Measurements from ENCODE around the gene KIF21A.

KIF21A gene

DNA sequence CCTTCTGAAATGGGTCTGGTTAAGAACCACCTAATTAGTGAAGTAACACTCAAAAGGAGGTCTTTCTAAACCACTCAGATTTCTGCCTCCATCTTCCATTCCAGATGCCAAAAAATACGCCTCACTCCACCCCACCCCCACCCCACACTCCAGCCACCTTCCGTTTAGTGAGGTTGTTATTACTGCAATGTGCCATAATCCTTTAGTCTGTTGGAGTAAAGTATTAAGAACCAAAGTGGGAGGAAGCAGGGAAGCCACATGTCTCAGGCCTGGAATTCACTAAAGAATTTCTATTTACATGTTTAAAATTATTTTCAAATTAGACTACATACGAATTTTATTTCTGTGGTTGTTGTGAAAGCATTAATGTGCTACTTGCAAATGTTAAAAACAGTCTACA is 7.4 kb downstream of the KIF21A start:
- H3K27ac ChIP-seq, result no peak overlapping the region
- no peak for DNase-seq (ENCODE audit: low read depth, low spot score)

DNA sequence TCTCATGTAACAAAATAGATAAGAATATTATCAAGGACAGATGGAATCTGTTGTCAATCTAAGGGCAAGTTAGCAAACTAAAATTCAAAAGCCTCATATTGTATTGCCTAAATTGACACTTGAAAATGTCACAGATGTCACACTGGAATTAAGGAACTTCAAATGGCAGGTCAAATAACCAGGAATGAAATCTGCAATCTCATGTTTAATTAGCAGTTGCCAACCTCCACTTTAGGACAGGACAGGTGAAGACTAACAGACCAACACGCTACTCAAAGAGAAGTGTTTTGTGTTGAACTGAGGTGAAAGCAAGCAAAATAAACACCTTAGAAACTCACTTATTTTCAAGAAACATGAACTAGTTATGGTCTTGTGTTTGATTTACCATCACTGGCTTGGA is 11.1 kb downstream of the KIF21A start:
- H3K27ac ChIP-seq, result no peak overlapping the region
- no peak for DNase-seq (ENCODE audit: low read depth, low spot score)

DNA sequence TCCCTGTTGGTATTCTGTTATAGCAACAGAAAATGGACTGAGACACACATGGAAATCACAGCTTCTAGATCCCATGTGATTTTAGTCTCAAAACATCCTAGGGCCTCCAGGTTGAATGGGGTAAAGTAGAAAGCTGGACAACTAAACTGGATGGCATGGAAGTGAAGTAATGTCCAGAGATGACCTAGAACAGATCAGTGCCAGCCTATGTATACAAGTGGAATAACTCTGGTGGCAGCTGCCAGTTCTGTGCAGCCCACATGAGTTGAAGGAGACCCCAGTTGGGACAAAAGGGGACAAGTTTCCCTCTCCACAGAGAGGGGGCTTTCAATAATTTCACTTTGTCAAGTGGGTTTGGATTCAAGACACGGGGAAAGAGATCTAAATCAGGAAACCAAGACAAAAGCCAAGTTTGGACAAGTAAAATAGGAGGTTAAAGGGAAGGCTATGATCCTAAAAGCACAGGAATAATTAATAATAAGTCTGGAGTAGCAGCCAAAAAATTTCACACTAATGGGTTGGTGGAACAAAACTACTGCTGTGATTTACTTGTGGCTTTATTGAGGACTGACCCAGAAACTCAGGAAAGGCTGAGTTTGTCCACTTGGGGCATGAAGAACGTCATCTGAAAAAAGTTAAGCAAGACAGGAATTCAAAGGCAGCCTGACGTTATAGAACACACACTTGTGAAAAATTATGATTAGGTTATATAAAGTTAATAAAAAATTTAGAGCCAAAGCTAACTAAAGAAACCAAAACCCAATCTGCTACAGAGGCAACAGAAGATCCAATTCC is 11.7 kb downstream of the KIF21A start:
- H3K27ac ChIP-seq, result no peak overlapping the region
- no peak for DNase-seq (ENCODE audit: low read depth, low spot score)

DNA sequence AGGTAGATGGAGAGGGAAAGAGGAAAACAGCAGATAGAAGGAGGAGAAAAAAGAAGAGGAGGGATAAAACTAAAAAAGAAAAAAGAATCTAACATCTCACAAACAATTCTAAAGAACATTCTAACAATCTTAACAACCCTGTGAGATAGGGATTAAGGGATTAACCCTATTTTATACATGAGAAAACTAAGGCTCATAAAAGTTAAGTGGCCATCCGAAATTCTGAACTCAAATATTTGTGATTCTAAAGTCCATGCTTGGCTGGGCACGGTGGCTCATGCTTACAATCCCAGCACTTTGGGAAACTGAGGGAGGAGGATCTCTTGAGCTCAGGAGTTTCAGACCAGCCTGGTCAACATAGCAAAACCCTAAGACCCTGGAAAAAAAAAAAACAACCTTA is 13.1 kb downstream of the KIF21A start:
- no peak for DNase-seq (ENCODE audit: low read depth, low spot score)

DNA sequence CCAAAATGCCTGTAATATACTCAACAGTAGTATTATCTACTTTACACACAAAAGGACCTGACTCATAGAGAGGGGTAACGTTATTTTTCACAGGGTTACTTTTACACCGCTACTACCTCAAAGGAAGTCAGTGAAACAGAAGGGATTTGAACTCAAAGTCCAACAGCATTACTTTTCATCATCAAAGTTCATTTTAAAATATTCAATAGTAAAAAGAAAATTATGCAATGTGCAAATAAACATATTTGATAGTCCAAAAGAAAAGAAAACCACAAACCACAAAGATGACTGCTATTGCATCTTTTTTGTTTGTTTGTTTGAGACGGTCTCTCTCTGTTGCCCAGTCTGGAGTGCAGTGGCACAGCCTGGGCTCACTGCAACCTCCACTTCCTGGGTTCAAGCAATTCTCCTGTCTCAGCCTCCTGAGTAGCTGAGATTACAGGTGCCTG is 15.5 kb downstream of the KIF21A start:
- H3K27ac ChIP-seq, result peak overlapping the region; percentile 81
- no peak for DNase-seq (ENCODE audit: low read depth, low spot score)

More for the DNA sequence above, 13.1 kb downstream of the KIF21A start:
- H3K27ac ChIP-seq, result no peak overlapping the region

DNA sequence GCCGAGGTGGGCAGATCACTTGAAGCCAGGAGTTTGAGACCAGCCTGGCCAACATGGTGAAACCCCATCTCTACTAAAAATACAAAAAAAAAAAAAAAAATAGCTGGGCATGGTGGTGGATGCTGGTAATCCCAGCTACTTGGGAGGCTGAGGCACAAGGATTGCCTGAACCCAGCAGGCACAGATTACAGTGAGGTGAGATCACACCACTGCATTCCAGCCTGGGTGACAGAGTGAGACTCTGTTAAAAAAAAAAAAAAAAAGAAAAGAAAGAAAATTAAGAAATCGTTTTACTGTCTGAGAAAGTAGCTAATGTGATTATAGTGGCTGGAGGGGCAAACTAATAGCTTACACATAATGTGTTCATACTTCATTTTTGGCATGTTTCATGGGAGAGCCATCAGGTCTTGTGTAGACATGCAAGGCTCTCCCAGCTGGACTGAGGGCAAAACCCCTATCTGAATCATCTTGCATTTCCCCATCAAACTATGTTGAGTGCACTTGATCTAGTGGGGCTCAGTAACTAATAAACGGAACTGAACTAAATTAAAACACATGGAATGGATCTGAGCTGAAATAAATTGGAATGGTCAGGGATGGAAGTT is 16.2 kb downstream of the KIF21A start:
- peak; percentile 96 for DNase-seq (ENCODE audit: low read depth, low spot score)
- peak overlapping the region; percentile 81 for H3K27ac ChIP-seq

DNA sequence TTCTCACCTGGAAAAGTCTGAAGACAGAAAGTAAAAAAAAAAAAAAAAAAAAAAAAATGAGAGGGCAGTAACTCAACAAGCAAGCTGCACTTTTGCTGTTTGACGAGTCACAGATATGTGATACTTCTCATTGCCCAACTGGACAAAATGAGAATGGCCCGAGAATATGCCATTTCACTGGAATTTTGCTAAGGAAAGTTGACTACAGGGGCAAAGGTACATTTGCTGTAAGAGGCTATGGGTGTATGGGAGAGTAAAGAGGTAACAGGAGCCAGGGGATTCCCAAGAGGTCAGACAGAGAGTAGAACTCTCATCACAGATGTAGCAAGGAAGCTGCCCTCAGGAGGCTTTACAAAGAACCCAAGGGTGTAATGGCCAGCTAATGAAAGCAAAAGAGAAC is 22.9 kb downstream of the KIF21A start:
- no peak for DNase-seq (ENCODE audit: low read depth, low spot score)
- H3K27ac ChIP-seq, result no peak overlapping the region

DNA sequence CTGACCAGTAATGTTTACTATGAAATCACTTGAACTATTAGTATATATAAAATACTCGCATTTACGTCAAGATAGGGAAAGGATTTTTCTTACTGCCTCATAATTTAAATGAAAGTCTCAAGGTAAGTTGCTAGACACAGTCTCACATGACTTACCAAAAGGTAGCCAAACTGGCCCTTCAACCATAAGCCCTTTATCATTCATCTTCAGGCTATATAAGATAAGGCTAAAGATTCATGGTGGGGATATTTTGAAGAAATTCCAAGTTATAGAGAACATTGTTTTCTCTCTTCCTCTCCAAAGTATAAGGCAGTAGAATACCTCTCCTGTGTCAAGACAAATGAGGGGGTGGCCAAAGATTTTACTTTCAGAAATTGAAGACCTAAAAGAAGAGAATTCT is 23.4 kb downstream of the KIF21A start:
- DNase-seq (ENCODE audit: low read depth, low spot score), result no peak
- H3K27ac ChIP-seq, result no peak overlapping the region

DNA sequence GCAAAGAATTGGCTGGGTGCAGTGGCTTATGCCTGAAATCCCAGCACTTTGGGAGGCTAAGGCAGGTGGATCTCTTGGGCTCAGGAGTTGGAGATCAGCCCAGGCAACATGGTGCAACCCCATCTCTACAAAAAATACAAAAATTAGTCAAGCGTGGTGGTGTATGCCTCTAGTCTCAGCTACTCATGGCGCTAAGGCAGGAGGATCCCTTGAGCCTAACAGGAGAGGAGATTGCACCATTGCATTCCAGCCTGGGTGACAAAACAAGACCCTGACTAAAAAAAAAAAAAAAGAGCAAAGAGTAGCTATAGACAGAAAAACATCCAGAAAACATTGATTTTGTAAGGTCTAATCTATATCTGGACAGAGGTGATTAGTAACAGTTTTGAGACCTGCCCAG is 25.0 kb downstream of the KIF21A start:
- no peak overlapping the region for H3K27ac ChIP-seq
- DNase-seq (ENCODE audit: low read depth, low spot score), result no peak

DNA sequence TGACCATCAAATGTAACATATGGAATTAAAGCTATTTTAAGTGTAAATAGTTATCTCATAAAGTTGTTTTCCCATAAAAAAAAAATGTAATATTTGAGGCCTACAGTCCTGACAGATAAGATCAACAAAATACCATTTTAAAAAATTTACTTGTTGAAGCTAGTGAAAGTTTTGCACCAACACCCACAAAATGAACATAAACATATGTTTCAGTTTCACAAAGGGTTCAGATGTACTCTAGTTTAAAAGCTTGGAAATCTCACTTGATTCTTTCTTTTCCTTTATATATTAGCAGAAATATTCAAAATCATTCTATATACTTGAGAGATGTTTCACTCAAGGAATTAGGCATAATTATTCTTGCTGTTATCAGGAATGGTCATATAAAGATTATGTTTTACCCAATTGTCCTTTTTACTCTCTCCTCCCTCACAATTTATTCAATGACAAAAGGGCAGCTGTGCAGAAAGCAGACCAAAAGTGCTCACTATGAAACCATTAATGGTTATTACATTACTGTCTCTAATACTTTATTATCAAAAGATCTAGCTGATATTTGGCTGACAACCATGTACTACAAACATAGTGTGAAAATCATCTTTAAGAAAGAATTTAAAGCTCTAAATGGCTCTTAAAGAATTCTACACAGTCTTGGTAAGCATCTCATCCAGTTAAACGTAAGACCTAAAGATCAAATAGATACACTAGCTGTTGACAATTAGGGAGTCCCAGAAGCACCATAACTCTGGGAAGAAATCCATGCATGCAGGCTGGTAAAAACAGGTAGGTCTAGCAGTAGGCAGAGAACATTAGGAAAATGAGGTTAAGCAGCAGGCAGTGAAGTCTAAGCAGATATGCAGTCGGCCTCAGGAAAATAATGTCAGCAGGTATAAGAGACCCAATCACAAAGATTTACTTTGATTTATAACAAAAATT is 28.8 kb downstream of the KIF21A start:
- no peak for DNase-seq (ENCODE audit: low read depth, low spot score)
- no peak overlapping the region for H3K27ac ChIP-seq

DNA sequence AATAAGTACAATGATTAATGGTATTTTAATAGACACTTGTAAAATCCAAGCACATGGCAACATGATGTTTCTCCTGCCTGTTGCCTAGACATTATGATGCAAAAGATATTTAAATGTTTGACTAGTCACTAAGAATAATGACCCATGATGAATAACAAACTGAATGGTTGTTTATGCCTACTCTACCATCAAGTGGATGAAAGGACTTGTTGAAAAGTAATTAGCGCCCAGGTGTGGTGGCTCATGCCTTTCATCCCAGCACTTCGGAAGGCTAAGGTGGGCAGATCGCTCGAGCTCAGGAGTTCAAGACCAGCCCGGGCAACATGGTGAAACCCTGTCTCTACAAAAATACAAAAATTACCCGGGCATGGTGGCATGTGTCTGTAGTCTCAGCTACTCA is 30.7 kb downstream of the KIF21A start:
- DNase-seq (ENCODE audit: low read depth, low spot score), result no peak
- no peak overlapping the region for H3K27ac ChIP-seq

DNA sequence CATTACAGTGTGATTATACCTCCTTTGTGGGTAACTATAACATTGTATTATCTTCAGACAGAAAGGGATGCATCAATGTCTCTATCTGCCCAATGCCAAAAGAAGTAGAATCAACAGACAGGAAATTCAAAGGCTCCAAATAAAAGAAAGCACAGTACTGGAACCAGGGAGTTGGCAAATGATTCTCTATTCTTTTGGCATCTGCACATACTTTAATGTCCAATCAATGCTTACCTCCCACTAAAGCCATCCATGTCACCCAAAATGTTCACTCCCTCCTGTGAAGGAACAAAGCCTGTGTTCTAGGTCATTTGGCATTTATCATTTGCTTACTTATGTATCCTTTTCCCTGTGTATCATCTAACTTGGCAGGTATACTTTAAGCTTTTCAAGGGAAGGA is 36.7 kb downstream of the KIF21A start:
- H3K27ac ChIP-seq, result no peak overlapping the region
- no peak for DNase-seq (ENCODE audit: low read depth, low spot score)

DNA sequence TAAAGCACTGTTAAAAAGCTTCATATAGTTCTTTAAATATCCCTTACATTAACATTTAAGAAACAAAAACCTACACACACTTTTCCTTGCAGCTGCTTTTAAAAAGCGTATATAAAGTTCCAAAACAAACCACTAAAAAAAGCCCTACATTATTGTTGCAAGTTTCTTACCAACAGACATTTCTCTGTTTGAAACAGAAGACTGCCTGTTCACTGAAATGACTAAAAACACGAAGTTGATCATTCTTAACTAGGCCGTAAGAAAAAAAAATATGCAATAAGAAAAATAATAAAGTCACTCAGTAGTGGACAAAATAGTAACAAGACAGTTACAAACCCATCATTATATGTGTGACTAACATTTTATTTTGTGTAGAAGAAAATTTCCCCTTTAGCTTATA is 37.3 kb downstream of the KIF21A start:
- no peak for DNase-seq (ENCODE audit: low read depth, low spot score)
- no peak overlapping the region for H3K27ac ChIP-seq

DNA sequence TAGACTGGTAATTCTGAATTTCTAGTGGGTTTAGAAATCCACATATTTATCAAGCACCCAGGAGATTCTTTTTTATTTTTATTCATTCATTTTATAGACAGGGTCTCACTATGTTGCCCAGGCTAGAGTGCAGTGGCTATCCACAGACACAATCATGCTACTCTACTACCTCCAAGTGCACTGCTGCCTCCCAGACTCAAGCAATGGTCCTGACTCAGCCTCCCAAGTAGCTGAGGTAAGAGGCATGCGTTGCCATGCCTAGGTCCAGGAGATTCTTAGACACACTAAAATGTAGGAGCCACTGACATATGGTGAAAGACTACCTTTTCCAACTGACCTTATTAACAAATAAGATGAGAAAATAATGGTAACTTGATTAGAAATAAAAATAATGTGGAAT is 38.9 kb downstream of the KIF21A start:
- no peak overlapping the region for H3K27ac ChIP-seq
- DNase-seq (ENCODE audit: low read depth, low spot score), result no peak

DNA sequence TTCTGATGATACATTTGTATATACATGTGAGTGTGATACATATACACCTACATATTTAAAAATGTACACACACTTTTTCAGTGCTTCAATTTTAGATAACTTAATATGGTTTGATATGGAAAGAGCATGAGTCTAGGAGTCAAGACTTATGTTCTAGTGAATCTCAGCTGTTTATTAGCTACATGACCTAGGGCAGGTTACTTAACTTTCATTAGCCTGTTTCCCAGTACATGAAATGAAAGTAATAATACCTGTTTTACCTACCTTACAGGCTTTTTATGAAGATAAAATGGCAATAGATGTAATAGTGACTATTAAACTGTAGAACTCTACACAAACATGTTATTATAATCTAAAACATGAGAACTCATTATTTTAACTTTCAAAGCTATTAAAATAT is 39.5 kb downstream of the KIF21A start:
- no peak overlapping the region for H3K27ac ChIP-seq
- no peak for DNase-seq (ENCODE audit: low read depth, low spot score)

DNA sequence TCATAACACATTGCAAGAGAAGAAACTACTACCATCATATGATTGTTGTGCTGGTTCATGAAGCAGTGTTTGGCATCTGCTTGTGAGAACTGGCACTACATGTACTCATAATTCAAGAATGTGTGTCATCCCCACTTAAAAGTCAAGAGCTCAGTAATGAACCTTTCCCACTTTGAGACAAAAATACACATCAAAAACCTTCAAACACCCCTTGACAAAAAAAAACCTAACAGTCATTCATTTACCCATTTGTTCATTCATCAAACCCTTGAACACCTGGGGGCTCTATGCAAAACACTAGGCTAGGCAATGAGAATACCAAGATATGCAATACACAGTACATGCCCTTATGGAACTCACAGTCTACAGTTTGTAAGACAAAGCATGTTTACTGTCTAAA is 40.0 kb downstream of the KIF21A start:
- no peak overlapping the region for H3K27ac ChIP-seq
- no peak for DNase-seq (ENCODE audit: low read depth, low spot score)

DNA sequence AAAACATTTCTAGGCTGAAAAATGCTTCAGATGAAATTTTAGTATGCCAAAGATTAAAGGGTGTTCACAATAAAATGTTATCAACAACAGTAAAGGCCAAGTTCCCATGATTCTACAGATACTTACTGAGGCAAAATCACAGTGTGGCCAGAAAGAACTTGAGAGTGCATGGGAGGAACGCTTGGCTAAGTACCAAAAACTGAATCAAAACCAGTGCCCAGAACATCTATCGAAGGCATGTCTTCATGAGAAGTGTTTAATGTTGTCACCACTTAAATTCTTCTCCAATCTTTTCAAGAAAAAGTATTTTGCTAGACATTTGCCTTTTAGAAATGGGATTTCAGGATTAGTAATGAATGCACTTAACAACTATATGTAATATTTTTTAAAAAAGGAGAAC is 41.5 kb downstream of the KIF21A start:
- no peak for DNase-seq (ENCODE audit: low read depth, low spot score)
- no peak overlapping the region for H3K27ac ChIP-seq

DNA sequence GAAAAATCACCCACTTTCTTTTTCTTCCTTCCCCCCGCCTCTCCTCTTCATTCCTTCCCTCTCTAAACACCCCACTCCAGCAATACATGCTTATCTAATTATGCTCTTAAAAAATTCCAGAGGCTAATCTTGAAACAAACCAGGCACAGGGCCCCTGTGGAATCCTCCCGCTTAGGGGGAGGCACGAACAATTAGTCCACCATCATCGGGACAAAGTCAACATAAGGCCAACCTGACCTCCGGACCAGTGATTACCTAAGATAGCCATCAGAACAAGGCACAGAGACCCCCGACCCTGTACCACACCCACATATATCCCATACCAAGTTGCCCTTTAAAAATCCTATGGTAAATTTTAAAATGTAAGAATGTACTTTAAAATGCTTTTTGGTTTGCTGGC is 47.1 kb downstream of the KIF21A start:
- no peak overlapping the region for H3K27ac ChIP-seq
- no peak for DNase-seq (ENCODE audit: low read depth, low spot score)

DNA sequence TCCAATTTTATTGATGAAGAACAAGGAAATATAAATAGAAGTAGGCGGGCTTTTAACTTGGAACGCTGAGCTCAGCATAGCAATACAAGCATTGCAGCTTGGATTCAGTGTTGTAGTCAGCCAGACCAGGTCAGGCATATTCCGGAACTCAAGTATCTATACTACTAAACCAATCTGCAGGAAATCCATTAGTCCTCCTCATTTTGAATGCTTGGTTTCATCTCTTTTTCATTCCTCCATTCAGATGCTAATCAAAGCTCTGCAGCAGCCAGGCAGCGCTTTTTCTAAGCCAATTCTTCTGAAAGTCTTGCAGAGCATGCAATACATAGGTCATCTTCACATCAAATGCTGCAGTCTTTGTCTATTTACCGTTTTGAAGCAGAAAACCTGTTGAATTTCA is 49.0 kb downstream of the KIF21A start:
- no peak overlapping the region for H3K27ac ChIP-seq
- no peak for DNase-seq (ENCODE audit: low read depth, low spot score)

DNA sequence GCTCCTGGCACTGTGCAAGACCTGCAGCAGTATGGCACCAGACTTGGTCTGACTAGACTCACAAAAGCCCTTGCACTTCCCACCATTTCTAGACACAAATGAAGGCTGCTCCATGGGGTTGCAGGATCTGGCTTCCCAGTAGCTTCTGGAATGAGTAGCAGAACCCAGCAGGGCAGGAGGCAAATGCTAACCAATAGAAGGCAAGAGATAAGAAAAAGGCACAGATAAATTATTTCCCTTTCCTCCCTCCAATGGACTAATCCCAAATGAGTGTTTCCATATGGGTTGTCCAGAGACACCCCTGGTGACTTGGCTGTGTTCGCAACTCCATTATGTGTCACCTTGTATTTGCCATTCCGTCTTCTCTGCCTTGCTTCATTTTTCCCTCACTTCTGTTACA is 49.7 kb downstream of the KIF21A start:
- H3K27ac ChIP-seq, result no peak overlapping the region
- no peak for DNase-seq (ENCODE audit: low read depth, low spot score)
